Endothelial cell of umbilical vein (primary cell): ENCODE results near the gene TRPM3. TPM values are rescaled to one million over a fixed set of nuclear protein-coding genes. Genes with fewer than 3 reads are reported as not detected.

Experiments used
- BruUV-seq: library from RNA; stranded (reverse); fragments of 400-500 nt; replicated peaks from 2 replicates; lab custom pipeline; 2021; lab: Mats Ljungman, UMichigan
- CTCF ChIA-PET: fragments of 300-600, 350-600 bp; sonication (Branson Sonifier 250); formaldehyde crosslinking; loops from one replicate; lab custom pipeline; 2021; ENCODE audit warnings: antibody characterized with exemption, inconsistent platforms; lab: Charles Lee
- POLR2A ChIA-PET: fragments of 300-600, 350-600 bp; sonication (Branson Sonifier 250); formaldehyde crosslinking; loops from one replicate; lab custom pipeline; 2021; ENCODE audit warnings: antibody characterized with exemption, inconsistent platforms; lab: Charles Lee
- DNase-seq: peaks from one replicate; pipeline ENCODE4 v3.0.0-alpha.2; 2011; ENCODE audit warnings: low read depth, low spot score
- FAIRE-seq: peaks from 2 replicates; lab custom pipeline; 2011; peaks lifted over from hg19 to GRCh38; lab: Jason Lieb, UNC
- H2AFZ ChIP-seq: 2 replicates; pipeline ENCODE4 v1.6.0; 2012; ENCODE audit warnings: low read depth, low read length, control low read depth, inconsistent platforms
- H3K27ac ChIP-seq: 2 replicates; pipeline ENCODE4 v1.5.1; 2011; ENCODE audit warnings: low read depth, mild to moderate bottlenecking, control low read depth, low read length, moderate library complexity; ENCODE audit not compliant: insufficient read depth
- H3K27me3 ChIP-seq, 2 experiments: 2 replicates each; pipeline versions ENCODE4 v1.6.0 to v1.6.1; 2011; ENCODE audit warnings: low read length in 2 of 2, mixed read lengths in 1 of 2; ENCODE audit not compliant: control insufficient read depth in 2 of 2, insufficient read depth in 2 of 2
- H3K36me3 ChIP-seq, 2 experiments: 2 replicates in 1 of 2; 3 replicates in 1 of 2; pipeline ENCODE4 v1.5.1; 2011; ENCODE audit warnings: low read length in 2 of 2, mild to moderate bottlenecking in 1 of 2, moderate library complexity in 1 of 2; ENCODE audit not compliant: control insufficient read depth in 2 of 2, insufficient read depth in 2 of 2; ENCODE audit errors: extremely low read depth in 1 of 2
- H3K4me1 ChIP-seq: 3 replicates; pipeline ENCODE4 v1.5.1; 2011; ENCODE audit warnings: mild to moderate bottlenecking, low read length; ENCODE audit not compliant: control insufficient read depth, insufficient read depth; ENCODE audit errors: extremely low read depth
- H3K4me2 ChIP-seq: 2 replicates; pipeline ENCODE4 v1.6.1; 2011; ENCODE audit warnings: low read length, control low read depth, mixed read lengths; ENCODE audit not compliant: insufficient read depth
- H3K4me3 ChIP-seq, 3 experiments: fragments of 200-600 bp in 1 of 3; sonication (generic), shearing (Covaris generic) in 1 of 3; replicated peaks in 1 of 3; 2 replicates each; pipeline ENCODE4 v1.5.1; 2011 to 2016; ENCODE audit warnings: control low read depth in 3 of 3, low read length in 3 of 3, mild to moderate bottlenecking in 2 of 3, inconsistent platforms in 1 of 3, low read depth in 1 of 3, moderate library complexity in 1 of 3; ENCODE audit not compliant: insufficient read depth in 1 of 3
- H3K79me2 ChIP-seq: 2 replicates; pipeline ENCODE4 v1.6.0; 2012; ENCODE audit warnings: low read length, inconsistent platforms; ENCODE audit not compliant: control insufficient read depth, insufficient read depth
- H3K9ac ChIP-seq: replicated peaks from 2 replicates; pipeline ENCODE3; 2011; ENCODE audit warnings: low read length, control low read depth; ENCODE audit not compliant: insufficient read depth; ENCODE audit errors: extremely low read depth
- H3K9me1 ChIP-seq: replicated peaks from 3 replicates; pipeline ENCODE4 v1.6.0; 2011; ENCODE audit warnings: mild to moderate bottlenecking, low read length; ENCODE audit not compliant: control insufficient read depth, insufficient read depth; ENCODE audit errors: extremely low read depth
- H3K9me3 ChIP-seq: replicated peaks from 2 replicates; pipeline ENCODE4 v1.5.1; 2012; ENCODE audit warnings: low read length, inconsistent platforms; ENCODE audit not compliant: control insufficient read depth, insufficient read depth
- H4K20me1 ChIP-seq: replicated peaks from 2 replicates; pipeline ENCODE3; 2011; ENCODE audit warnings: mild to moderate bottlenecking, low read length; ENCODE audit not compliant: control insufficient read depth, insufficient read depth; ENCODE audit errors: extremely low read depth
- EZH2 ChIP-seq: IDR thresholded peaks from 2 replicates; pipeline ENCODE4 v1.6.1; 2012; ENCODE audit warnings: borderline replicate concordance, low read depth, mild to moderate bottlenecking, moderate library complexity, low read length, inconsistent platforms; ENCODE audit not compliant: severe bottlenecking
- FOS ChIP-seq: IDR thresholded peaks from 2 replicates; pipeline ENCODE4 v1.6.1; 2011; ENCODE audit warnings: mild to moderate bottlenecking, low read length, moderate library complexity, borderline replicate concordance; ENCODE audit not compliant: insufficient read depth
- GATA2 ChIP-seq: IDR thresholded peaks from 2 replicates; pipeline ENCODE4 v1.7.0; 2011; ENCODE audit warnings: low read depth, mild to moderate bottlenecking, moderate library complexity, mixed read lengths, low read length; ENCODE audit not compliant: insufficient read length, insufficient read depth
- JUN ChIP-seq: IDR thresholded peaks from 2 replicates; pipeline ENCODE4 v1.6.1; 2011; ENCODE audit warnings: borderline replicate concordance, low read depth; ENCODE audit not compliant: insufficient read length, insufficient read depth
- MYC ChIP-seq: IDR thresholded peaks from one replicate; pipeline ENCODE4 v1.6.1; 2011; ENCODE audit warnings: mild to moderate bottlenecking, low read depth, low read length
- POLR2A ChIP-seq: IDR thresholded peaks from 2 replicates; pipeline ENCODE4 v1.6.1; 2012; ENCODE audit warnings: low read depth, mild to moderate bottlenecking, control low read depth, low read length
- POLR2AphosphoS5 ChIP-seq: IDR thresholded peaks from 2 replicates; pipeline ENCODE4 v1.6.1; 2012; ENCODE audit warnings: low read depth, mild to moderate bottlenecking, control low read depth, low read length, moderate library complexity; ENCODE audit not compliant: insufficient read depth
- dilution Hi-C: fragments of 300-500 bp; cut with MboI; formaldehyde crosslinking; loops from one replicate; pipeline ENCODE4 v1.15.0; 2019; ENCODE audit warnings: low sequenced_read_pairs; ENCODE audit not compliant: extremely low pct_ligation_motif_present
- intact Hi-C: fragments of 100-400 bp; cut with micrococcal nuclease; formaldehyde crosslinking; loops from one replicate; pipeline ENCODE4 v1.10.0; 2022
- polyA plus RNA-seq, 4 experiments: library from polyadenylated mRNA; depleted of rRNA in 3 of 4; stranded (reverse) in 3 of 4; unstranded in 1 of 4; fragments of >200 nt; gene quantifications; 2 replicates each; pipeline versions ENCODE4 v1.2.1 to v1.2.3, GENCODE V29; 2011 to 2012; ENCODE audit warnings: missing spikeins in 1 of 4
- total RNA-seq: library from RNA; stranded (reverse); gene quantifications from 2 replicates; pipeline ENCODE4 v1.2.3, GENCODE V29; 2021
- TF ChIP-seq, protein P1 (sequence below): IDR thresholded peaks from 2 replicates; pipeline ENCODE4 v1.6.1; 2011; ENCODE audit not compliant: insufficient read depth, insufficient read length
- TF ChIP-seq, protein P2 (sequence below), 2 donors: IDR thresholded peaks; 1 replicate in 1 of 2; 2 replicates in 1 of 2; pipeline ENCODE4 v1.5.1; 2011; ENCODE audit warnings: low read length in 2 of 2, mild to moderate bottlenecking in 2 of 2, moderate library complexity in 2 of 2, control low read depth in 1 of 2, inconsistent platforms in 1 of 2, low read depth in 1 of 2; ENCODE audit not compliant: insufficient read depth in 1 of 2; ENCODE audit errors: extremely low read depth in 1 of 2

Gene TRPM3
- total and polyA plus RNA-seq, 2 donors (not counting 3 experiments of a cell fraction or from before 2014, with no cell fraction given), result 0.17 to 0.33 TPM

DNA sequence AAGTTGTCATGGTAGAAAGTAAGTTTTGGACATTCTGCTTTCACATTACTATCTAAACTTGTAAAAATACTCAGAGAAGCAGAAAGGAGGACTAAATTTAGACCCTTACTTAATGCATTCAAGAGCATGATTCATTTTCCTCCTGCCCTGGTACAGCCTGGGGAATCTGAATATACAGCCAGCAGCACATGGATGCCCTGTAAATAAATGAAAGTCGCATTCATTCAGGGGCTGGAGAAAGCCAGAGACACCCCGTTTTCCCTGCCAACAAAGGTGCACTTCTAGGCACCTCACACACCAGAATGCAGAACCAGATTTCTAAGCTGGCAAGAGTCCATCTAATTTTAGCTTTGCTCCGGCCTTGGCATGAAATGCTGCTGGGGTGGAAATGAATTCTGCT, 534.2 kb downstream of the TRPM3 start:
- Histone ChIP-seq H3K4me2 (peak overlapping the region; percentile 43), H3K36me3 (no peaks in the 10 kb centered on the region), H3K9me1 (no peaks in the 10 kb centered on the region), H3K4me1 (peaks cover 34% of the 10 kb centered on the region), H3K27ac (peak overlapping the region; percentile 68), H3K79me2 (no peaks in the 10 kb centered on the region), H4K20me1 (no peaks in the 10 kb centered on the region), H3K9me3 (no peaks in the 10 kb centered on the region), H3K27me3 (no peaks in the 10 kb centered on the region), H2AFZ (peak overlapping the region; percentile 71), H3K4me3 (no peak overlapping the region), H3K9ac (peak overlapping the region; percentile 7)
- dilution Hi-C loops, result no loop called here
- FAIRE-seq, result peak; percentile 91
- CTCF ChIA-PET, result interaction anchor here (1.6 to 2.3 kb wide), 3 partner anchors 13 to 77 kb away, joined by 4 to 7 read pairs (median 4); no protein-coding TSS in a partner anchor
- POLR2A ChIA-PET, result no interaction called here
- DNase-seq, result peak; percentile 83
- BruUV-seq, result no TSS peak
- intact Hi-C loops, result loop anchor here (1.0 kb wide), 3 partner anchors 10 to 167 kb away; no protein-coding TSS in a partner anchor
- TF ChIP-seq POLR2A (no peak), FOS (peak; percentile 68), JUN (peak; percentile 67)

DNA sequence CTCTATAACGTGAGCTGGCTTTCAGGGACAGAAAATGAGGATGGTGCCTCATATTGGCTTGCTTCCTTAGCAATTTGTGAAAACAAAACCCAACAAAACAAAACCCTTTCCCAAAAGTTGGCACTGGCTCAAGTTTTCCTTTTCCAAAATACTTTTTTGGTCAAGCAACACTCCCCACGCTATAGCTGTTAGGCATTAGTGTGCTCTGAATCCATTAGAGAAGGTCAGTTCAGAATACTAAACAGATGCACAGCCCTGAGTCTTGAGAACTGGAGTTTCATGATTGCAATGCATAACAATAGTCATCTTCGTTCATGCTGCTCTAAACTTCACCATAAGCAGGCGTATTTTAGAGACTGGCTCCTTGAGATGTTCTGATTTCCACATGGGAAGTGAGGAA, 534.9 kb downstream of the TRPM3 start:
- no peaks in the 10 kb centered on the region for H4K20me1 ChIP-seq
- FAIRE-seq (no peak), DNase-seq (peak; percentile 55)
- ChIA-PET CTCF (interaction anchor here (1.2 to 2.3 kb wide), 5 partner anchors 12 to 77 kb away, joined by 3 to 7 read pairs (median 4); no protein-coding TSS in a partner anchor), POLR2A (no interaction called here)
- no peaks in the 10 kb centered on the region for H3K36me3 ChIP-seq
- no peak overlapping the region for H3K4me3 ChIP-seq
- H2AFZ ChIP-seq, result no peak overlapping the region
- H3K9ac ChIP-seq, result no peak overlapping the region
- dilution Hi-C loops (no loop called here), intact Hi-C loops (no loop called here)
- H3K27ac ChIP-seq, result no peak overlapping the region
- no peak overlapping the region for H3K4me2 ChIP-seq
- H3K9me1 ChIP-seq, result no peaks in the 10 kb centered on the region
- H3K4me1 ChIP-seq, result peaks cover 34% of the 10 kb centered on the region
- no peaks in the 10 kb centered on the region for H3K79me2 ChIP-seq
- BruUV-seq, result no TSS peak
- H3K27me3 ChIP-seq, result no peaks in the 10 kb centered on the region
- H3K9me3 ChIP-seq, result no peaks in the 10 kb centered on the region
- TF ChIP-seq POLR2A, result no peak
- no peak for TF ChIP-seq EZH2
- TF ChIP-seq, protein P1, sequence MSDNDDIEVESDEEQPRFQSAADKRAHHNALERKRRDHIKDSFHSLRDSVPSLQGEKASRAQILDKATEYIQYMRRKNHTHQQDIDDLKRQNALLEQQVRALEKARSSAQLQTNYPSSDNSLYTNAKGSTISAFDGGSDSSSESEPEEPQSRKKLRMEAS, result no peak
- TF ChIP-seq POLR2AphosphoS5, result no peak
- TF ChIP-seq JUN, result no peak
- TF ChIP-seq, protein P2, sequence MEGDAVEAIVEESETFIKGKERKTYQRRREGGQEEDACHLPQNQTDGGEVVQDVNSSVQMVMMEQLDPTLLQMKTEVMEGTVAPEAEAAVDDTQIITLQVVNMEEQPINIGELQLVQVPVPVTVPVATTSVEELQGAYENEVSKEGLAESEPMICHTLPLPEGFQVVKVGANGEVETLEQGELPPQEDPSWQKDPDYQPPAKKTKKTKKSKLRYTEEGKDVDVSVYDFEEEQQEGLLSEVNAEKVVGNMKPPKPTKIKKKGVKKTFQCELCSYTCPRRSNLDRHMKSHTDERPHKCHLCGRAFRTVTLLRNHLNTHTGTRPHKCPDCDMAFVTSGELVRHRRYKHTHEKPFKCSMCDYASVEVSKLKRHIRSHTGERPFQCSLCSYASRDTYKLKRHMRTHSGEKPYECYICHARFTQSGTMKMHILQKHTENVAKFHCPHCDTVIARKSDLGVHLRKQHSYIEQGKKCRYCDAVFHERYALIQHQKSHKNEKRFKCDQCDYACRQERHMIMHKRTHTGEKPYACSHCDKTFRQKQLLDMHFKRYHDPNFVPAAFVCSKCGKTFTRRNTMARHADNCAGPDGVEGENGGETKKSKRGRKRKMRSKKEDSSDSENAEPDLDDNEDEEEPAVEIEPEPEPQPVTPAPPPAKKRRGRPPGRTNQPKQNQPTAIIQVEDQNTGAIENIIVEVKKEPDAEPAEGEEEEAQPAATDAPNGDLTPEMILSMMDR (IDR thresholded peaks at IDR 0.05; ENCODE audit: extremely low read depth in 1 of 2, insufficient read depth in 1 of 2, low read depth in 1 of 2, low read length in 2 of 2), result no peak
- no peak for TF ChIP-seq MYC
- no peak for TF ChIP-seq GATA2
- TF ChIP-seq FOS, result no peak
